MM.1S (cell line): Measurements from ENCODE around the gene TMCC1.

Source experiments
- DNase-seq: peaks from one replicate; pipeline ENCODE4 v3.0.0-alpha.2; 2015
- H2AFZ ChIP-seq: fragments of 300-600 bp; sonication (generic); 2 replicates; pipeline ENCODE4 v1.6.0; 2016; ENCODE audit warnings: antibody characterized with exemption, low read length
- H3F3A ChIP-seq: fragments of 300-600 bp; sonication (generic); 2 replicates; pipeline ENCODE4 v1.6.1; 2016; ENCODE audit warnings: mild to moderate bottlenecking, antibody characterized with exemption, low read length, moderate library complexity, mixed read lengths; ENCODE audit not compliant: insufficient read depth
- H3K27ac ChIP-seq: fragments of 300-600 bp; sonication (generic); 2 replicates; pipeline ENCODE4 v1.5.1; 2016; ENCODE audit warnings: mild to moderate bottlenecking, low read length
- H3K27me3 ChIP-seq: fragments of 300-600 bp; sonication (generic); replicated peaks from 2 replicates; pipeline ENCODE4 v1.6.0; 2016; ENCODE audit warnings: low read length; ENCODE audit not compliant: insufficient read depth
- H3K36me3 ChIP-seq: fragments of 300-600 bp; sonication (generic); replicated peaks from 2 replicates; pipeline ENCODE4 v1.6.1; 2016; ENCODE audit warnings: mild to moderate bottlenecking, low read length, mixed read lengths; ENCODE audit not compliant: insufficient read depth
- H3K4me1 ChIP-seq: fragments of 300-600 bp; sonication (generic); 2 replicates; pipeline ENCODE4 v1.6.1; 2016; ENCODE audit warnings: low read length, mixed read lengths
- H3K4me2 ChIP-seq: fragments of 300-600 bp; sonication (generic); 2 replicates; pipeline ENCODE4 v1.6.0; 2016; ENCODE audit warnings: low read depth, low read length
- H3K4me3 ChIP-seq: fragments of 300-600 bp; sonication (generic); 2 replicates; pipeline ENCODE4 v1.5.1; 2016; ENCODE audit warnings: low read length, mixed read lengths
- H3K79me2 ChIP-seq: fragments of 300-600 bp; sonication (generic); 2 replicates; pipeline ENCODE4 v1.6.1; 2016; ENCODE audit warnings: mixed run types, low read length, mixed read lengths
- H3K9ac ChIP-seq: fragments of 300-600 bp; sonication (generic); 2 replicates; pipeline ENCODE4 v1.6.1; 2016; ENCODE audit warnings: low read length, mixed read lengths
- H3K9me2 ChIP-seq: fragments of 300-600 bp; sonication (generic); replicated peaks from 2 replicates; pipeline ENCODE4 v1.6.1; 2016; ENCODE audit warnings: mild to moderate bottlenecking, low read length, mixed read lengths; ENCODE audit not compliant: insufficient read depth
- H3K9me3 ChIP-seq: fragments of 300-600 bp; sonication (generic); replicated peaks from 2 replicates; pipeline ENCODE4 v1.6.1; 2016; ENCODE audit warnings: mild to moderate bottlenecking, low read length, mixed read lengths; ENCODE audit not compliant: insufficient read depth
- H4K20me1 ChIP-seq: fragments of 300-600 bp; sonication (generic); 2 replicates; pipeline ENCODE4 v1.6.1; 2016; ENCODE audit warnings: mild to moderate bottlenecking, low read length, moderate library complexity, mixed read lengths; ENCODE audit not compliant: insufficient read depth
- EZH2 ChIP-seq: fragments of 300-600 bp; sonication (generic); optimal IDR thresholded peaks from 2 replicates; pipeline ENCODE3; 2017; ENCODE audit warnings: low read depth, mild to moderate bottlenecking, antibody characterized with exemption, low read length, mixed read lengths
- EZH2phosphoT487 ChIP-seq: fragments of 300-600 bp; sonication (generic); IDR thresholded peaks from 2 replicates; pipeline ENCODE4 v1.6.1; 2018; ENCODE audit warnings: antibody characterized with exemption, low read length
- TF ChIP-seq, protein P1 (sequence below): fragments of 300-600 bp; sonication (generic); IDR thresholded peaks from 2 replicates; pipeline ENCODE4 v1.5.1; 2016; ENCODE audit warnings: antibody characterized with exemption, low read length, mixed read lengths

TMCC1 gene

DNA sequence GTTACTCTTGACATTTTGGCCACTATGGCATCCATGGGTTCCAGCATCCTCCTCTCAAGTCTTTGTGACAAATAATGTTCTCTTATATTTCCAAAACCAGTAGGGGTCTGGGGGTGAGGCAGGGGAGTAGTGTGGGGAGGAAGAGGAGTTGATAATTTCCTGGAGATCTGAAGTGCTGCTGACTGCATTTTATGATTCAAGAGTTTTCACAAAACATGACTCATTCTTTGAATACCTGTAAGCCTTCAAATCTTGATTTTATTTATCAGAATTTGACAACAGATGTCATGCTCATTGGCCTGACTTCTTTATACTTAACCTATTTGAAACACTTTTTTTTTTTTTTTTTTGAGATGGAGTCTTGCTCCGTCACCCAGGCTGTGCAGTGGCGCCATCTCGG, 188.2 kb downstream of the TMCC1 start:
- no peaks in the 10 kb centered on the region for H3K36me3 ChIP-seq

DNA sequence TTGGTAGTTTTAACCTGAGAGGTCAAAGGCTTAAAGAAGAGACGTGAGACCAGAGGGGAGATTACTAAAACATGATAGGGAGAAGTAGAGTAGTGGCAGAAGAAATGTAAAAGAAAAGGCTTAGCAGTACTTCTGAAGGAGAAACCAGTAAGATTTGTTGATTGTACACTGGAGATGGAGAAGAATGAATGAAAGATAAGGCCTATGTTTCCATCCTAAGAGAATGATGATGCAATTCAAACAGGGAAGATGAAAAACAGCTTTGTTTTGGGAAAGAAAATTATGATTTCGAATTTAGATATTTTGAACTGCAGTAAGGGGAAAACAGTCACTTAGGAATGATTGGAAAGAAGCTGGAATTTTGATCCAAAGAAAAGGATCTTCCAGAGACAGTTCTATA, 189.6 kb downstream of the TMCC1 start:
- no peak overlapping the region for H3K9ac ChIP-seq
- H4K20me1 ChIP-seq, result no peaks in the 10 kb centered on the region
- H3K36me3 ChIP-seq, result no peaks in the 10 kb centered on the region
- H3K4me2 ChIP-seq, result no peak overlapping the region
- H3K27me3 ChIP-seq, result no peaks in the 10 kb centered on the region
- H3K9me3 ChIP-seq, result no peaks in the 10 kb centered on the region
- no peaks in the 10 kb centered on the region for H3K4me1 ChIP-seq
- H3K79me2 ChIP-seq, result no peaks in the 10 kb centered on the region
- no peak for TF ChIP-seq EZH2
- no peak for TF ChIP-seq EZH2phosphoT487
- TF ChIP-seq, protein P1, sequence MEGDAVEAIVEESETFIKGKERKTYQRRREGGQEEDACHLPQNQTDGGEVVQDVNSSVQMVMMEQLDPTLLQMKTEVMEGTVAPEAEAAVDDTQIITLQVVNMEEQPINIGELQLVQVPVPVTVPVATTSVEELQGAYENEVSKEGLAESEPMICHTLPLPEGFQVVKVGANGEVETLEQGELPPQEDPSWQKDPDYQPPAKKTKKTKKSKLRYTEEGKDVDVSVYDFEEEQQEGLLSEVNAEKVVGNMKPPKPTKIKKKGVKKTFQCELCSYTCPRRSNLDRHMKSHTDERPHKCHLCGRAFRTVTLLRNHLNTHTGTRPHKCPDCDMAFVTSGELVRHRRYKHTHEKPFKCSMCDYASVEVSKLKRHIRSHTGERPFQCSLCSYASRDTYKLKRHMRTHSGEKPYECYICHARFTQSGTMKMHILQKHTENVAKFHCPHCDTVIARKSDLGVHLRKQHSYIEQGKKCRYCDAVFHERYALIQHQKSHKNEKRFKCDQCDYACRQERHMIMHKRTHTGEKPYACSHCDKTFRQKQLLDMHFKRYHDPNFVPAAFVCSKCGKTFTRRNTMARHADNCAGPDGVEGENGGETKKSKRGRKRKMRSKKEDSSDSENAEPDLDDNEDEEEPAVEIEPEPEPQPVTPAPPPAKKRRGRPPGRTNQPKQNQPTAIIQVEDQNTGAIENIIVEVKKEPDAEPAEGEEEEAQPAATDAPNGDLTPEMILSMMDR, result no peak
- no peak overlapping the region for H3K4me3 ChIP-seq
- H3F3A ChIP-seq, result no peaks in the 10 kb centered on the region
- DNase-seq, result no peak
- no peak overlapping the region for H2AFZ ChIP-seq
- no peak overlapping the region for H3K27ac ChIP-seq
- no peaks in the 10 kb centered on the region for H3K9me2 ChIP-seq

More for the DNA sequence above, 188.2 kb downstream of the TMCC1 start:
- TF ChIP-seq EZH2, result no peak
- no peak for TF ChIP-seq EZH2phosphoT487
- TF ChIP-seq, protein P1, result no peak
- no peaks in the 10 kb centered on the region for H3K9me2 ChIP-seq
- no peaks in the 10 kb centered on the region for H3F3A ChIP-seq
- no peak overlapping the region for H2AFZ ChIP-seq
- H3K27ac ChIP-seq, result no peak overlapping the region
- no peaks in the 10 kb centered on the region for H3K27me3 ChIP-seq
- no peak overlapping the region for H3K9ac ChIP-seq
- H3K4me1 ChIP-seq, result no peaks in the 10 kb centered on the region
- no peak for DNase-seq
- H3K79me2 ChIP-seq, result no peaks in the 10 kb centered on the region
- no peaks in the 10 kb centered on the region for H3K9me3 ChIP-seq
- H4K20me1 ChIP-seq, result no peaks in the 10 kb centered on the region
- no peak overlapping the region for H3K4me3 ChIP-seq
- no peak overlapping the region for H3K4me2 ChIP-seq

DNA sequence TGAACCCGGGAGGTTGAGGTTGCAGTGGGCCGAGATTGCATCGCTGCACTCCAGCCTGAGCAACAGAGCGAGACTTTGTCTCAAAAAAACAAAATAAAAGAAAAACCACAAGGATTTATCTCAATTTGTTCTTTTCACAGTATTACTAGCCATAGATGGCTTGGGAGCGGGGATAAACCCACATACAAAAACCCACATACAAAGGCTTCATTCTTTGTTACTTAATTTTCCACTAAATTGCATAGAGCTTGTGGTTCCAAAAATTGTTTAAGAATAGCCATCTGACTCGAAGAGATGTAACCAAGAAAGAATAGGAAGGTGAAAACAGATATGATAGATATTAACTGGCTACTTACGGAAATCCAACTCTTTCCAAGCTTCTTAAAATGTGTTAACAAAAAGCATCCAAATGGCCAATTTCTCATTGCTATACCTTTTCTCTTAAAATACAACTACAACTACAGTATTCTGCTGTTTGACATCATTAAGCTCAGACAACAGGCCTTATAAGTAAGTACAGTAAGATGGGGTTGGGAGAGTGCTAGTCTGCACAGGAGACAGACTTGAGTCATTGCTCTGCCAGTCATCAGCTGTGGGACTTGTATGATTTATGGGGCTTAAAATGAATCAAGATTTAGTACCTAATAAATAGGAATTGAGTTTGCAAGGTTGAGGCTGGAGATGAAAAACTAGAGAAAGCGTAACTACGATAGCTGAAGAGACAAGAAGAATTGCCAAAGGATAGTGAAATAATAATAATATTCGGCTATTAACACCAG, 190.4 kb downstream of the TMCC1 start:
- TF ChIP-seq EZH2 (no peak), EZH2phosphoT487 (no peak)
- TF ChIP-seq, protein P1, result no peak
- no peak overlapping the region for H2AFZ ChIP-seq
- no peak overlapping the region for H3K27ac ChIP-seq
- no peaks in the 10 kb centered on the region for H3F3A ChIP-seq
- H4K20me1 ChIP-seq, result no peaks in the 10 kb centered on the region
- H3K4me1 ChIP-seq, result no peaks in the 10 kb centered on the region
- H3K9ac ChIP-seq, result no peak overlapping the region
- H3K9me3 ChIP-seq, result no peaks in the 10 kb centered on the region
- no peak overlapping the region for H3K4me3 ChIP-seq
- no peak overlapping the region for H3K4me2 ChIP-seq
- H3K27me3 ChIP-seq, result no peaks in the 10 kb centered on the region
- H3K79me2 ChIP-seq, result no peaks in the 10 kb centered on the region
- H3K36me3 ChIP-seq, result no peaks in the 10 kb centered on the region
- H3K9me2 ChIP-seq, result no peaks in the 10 kb centered on the region
- DNase-seq, result no peak
